Body of pancreas (tissue), 4 donors: ENCODE results near the gene EXOC3.

Source experiments
- POLR2A ChIP-seq, 3 donors: fragments of 450-650 bp; IDR thresholded peaks; one replicate each; pipeline ENCODE4 v1.6.1; 2016; ENCODE audit warnings: antibody characterized with exemption in 3 of 3, mild to moderate bottlenecking in 2 of 3
- TF ChIP-seq, protein P1 (sequence below), 7 experiments: fragments of 450-650 bp in 4 of 7; fragments of 200-600 bp in 3 of 7; sonication (generic) in 3 of 7; IDR thresholded peaks; one replicate each; pipeline ENCODE4 v1.5.1; 2016 to 2019; ENCODE audit warnings: antibody characterized with exemption in 7 of 7

DNA sequence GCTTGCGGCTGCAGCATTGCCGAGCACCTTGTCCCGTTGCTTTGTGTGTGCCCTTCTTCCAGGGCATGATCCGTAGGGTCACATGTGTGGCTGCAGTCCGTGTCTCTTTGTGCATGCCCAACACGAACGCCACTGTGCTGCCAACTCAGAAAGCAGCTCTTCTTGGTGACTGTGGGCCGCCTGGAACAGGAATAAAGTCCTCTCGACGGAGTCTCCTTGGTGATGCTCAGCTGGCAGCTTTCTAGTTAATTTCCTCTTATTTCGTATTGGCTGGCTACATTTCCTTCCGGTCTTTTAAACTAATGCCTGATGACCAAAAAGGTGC is 5.8 kb downstream of the EXOC3 start:
- TF ChIP-seq, protein P1, sequence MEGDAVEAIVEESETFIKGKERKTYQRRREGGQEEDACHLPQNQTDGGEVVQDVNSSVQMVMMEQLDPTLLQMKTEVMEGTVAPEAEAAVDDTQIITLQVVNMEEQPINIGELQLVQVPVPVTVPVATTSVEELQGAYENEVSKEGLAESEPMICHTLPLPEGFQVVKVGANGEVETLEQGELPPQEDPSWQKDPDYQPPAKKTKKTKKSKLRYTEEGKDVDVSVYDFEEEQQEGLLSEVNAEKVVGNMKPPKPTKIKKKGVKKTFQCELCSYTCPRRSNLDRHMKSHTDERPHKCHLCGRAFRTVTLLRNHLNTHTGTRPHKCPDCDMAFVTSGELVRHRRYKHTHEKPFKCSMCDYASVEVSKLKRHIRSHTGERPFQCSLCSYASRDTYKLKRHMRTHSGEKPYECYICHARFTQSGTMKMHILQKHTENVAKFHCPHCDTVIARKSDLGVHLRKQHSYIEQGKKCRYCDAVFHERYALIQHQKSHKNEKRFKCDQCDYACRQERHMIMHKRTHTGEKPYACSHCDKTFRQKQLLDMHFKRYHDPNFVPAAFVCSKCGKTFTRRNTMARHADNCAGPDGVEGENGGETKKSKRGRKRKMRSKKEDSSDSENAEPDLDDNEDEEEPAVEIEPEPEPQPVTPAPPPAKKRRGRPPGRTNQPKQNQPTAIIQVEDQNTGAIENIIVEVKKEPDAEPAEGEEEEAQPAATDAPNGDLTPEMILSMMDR (IDR thresholded peaks at IDR 0.05): no peak
- TF ChIP-seq POLR2A (IDR thresholded peaks at IDR 0.05): no peak
